Measurements from ENCODE around the gene FOXI1. TPM values are rescaled to one million over a fixed set of nuclear protein-coding genes. Genes with fewer than 3 reads are reported as not detected.

The FOXI1 gene
- total RNA-seq, 4 donors from 2014 or later: not detected

- H3K27me3 ChIP-seq: no peaks in the 10 kb centered on the region
- no peak overlapping the region for H3K4me3 ChIP-seq (replicated peaks in 1 of 3)
- H3K27ac ChIP-seq: no peak overlapping the region
- intact Hi-C loops (cut with DNase I): no loop called here
- DNase-seq: no peak
- no peaks in the 10 kb centered on the region for H3K9me3 ChIP-seq
- 65 to 68% methylated on average over 4 of the region's 4 CpGs for WGBS, 2 donors
- no peaks in the 10 kb centered on the region for H3K36me3 ChIP-seq
- no peaks in the 10 kb centered on the region for H3K4me1 ChIP-seq
- TF ChIP-seq POLR2A (IDR thresholded peaks at IDR 0.05): no peak
- no peak for TF ChIP-seq CTCF (IDR thresholded peaks at IDR 0.05)
These were observed 26.7 kb downstream of the FOXI1 start for GRCh38 chr5:170132269-170132975.

- 91 to 92% methylated on average over 3 of the region's 3 CpGs for WGBS, 2 donors
- Histone ChIP-seq H3K27me3 (no peaks in the 10 kb centered on the region), H3K9me3 (no peaks in the 10 kb centered on the region), H3K4me1 (no peaks in the 10 kb centered on the region), H3K27ac (no peak overlapping the region), H3K4me3 (replicated peaks in 1 of 3) (no peak overlapping the region), H3K36me3 (no peaks in the 10 kb centered on the region)
- TF ChIP-seq CTCF (IDR thresholded peaks at IDR 0.05) (no peak), POLR2A (IDR thresholded peaks at IDR 0.05) (no peak)
- no peak for DNase-seq
- intact Hi-C loops (cut with DNase I): no loop called here
These were observed 27.3 kb downstream of the FOXI1 start for GRCh38 chr5:170132976-170133448.

- H3K4me3 ChIP-seq (replicated peaks in 1 of 3): no peak overlapping the region
- 60 to 64% methylated on average over 4 of the region's 4 CpGs for WGBS, 2 donors
- TF ChIP-seq CTCF (IDR thresholded peaks at IDR 0.05): no peak
- TF ChIP-seq POLR2A (IDR thresholded peaks at IDR 0.05): no peak
- intact Hi-C loops (cut with DNase I): no loop called here
- no peaks in the 10 kb centered on the region for H3K4me1 ChIP-seq
- no peak for DNase-seq
- no peak overlapping the region for H3K27ac ChIP-seq
- H3K9me3 ChIP-seq: no peaks in the 10 kb centered on the region
- H3K27me3 ChIP-seq: no peaks in the 10 kb centered on the region
- H3K36me3 ChIP-seq: no peaks in the 10 kb centered on the region
These were observed 30.2 kb downstream of the FOXI1 start for GRCh38 chr5:170135796-170136490.

GRCh38 chr5:170136506-170136905 is 30.8 kb downstream of the FOXI1 start:
- Histone ChIP-seq H3K27ac (no peak overlapping the region), H3K36me3 (no peaks in the 10 kb centered on the region), H3K4me3 (replicated peaks in 1 of 3) (no peak overlapping the region), H3K4me1 (no peaks in the 10 kb centered on the region), H3K9me3 (no peaks in the 10 kb centered on the region), H3K27me3 (no peaks in the 10 kb centered on the region)
- TF ChIP-seq CTCF (IDR thresholded peaks at IDR 0.05) (no peak), POLR2A (IDR thresholded peaks at IDR 0.05) (no peak)
- intact Hi-C loops (cut with DNase I): no loop called here
- DNase-seq: no peak
- 77 to 86% methylated on average over 3 of the region's 3 CpGs for WGBS, 2 donors

GRCh38 chr5:170137694-170138214 is 32.1 kb downstream of the FOXI1 start:
- Histone ChIP-seq H3K27me3 (no peaks in the 10 kb centered on the region), H3K4me3 (replicated peaks in 1 of 3) (no peak overlapping the region), H3K36me3 (no peaks in the 10 kb centered on the region), H3K9me3 (no peaks in the 10 kb centered on the region), H3K27ac (no peak overlapping the region), H3K4me1 (no peaks in the 10 kb centered on the region)
- WGBS, 2 donors: 83 to 86% methylated on average over 2 of the region's 2 CpGs
- no peak for DNase-seq
- intact Hi-C loops (cut with DNase I): no loop called here
- no peak for TF ChIP-seq POLR2A (IDR thresholded peaks at IDR 0.05)
- no peak for TF ChIP-seq CTCF (IDR thresholded peaks at IDR 0.05)
